HL-60/S4 (cell line): ENCODE measurements around the gene KRTCAP2.
"Not testable (repeated sequence)": the region's sequence is repeated elsewhere in the genome, so short reads cannot be mapped to it uniquely, and the experiment has no call there.

Experiments
- in situ Hi-C: fragments of 300-500 bp; cut with MboI; formaldehyde crosslinking; loops from 2 replicates; pipeline ENCODE4 v1.14.3; 2022; ENCODE audit warnings: low sequenced_read_pairs

Gene KRTCAP2

DNA sequence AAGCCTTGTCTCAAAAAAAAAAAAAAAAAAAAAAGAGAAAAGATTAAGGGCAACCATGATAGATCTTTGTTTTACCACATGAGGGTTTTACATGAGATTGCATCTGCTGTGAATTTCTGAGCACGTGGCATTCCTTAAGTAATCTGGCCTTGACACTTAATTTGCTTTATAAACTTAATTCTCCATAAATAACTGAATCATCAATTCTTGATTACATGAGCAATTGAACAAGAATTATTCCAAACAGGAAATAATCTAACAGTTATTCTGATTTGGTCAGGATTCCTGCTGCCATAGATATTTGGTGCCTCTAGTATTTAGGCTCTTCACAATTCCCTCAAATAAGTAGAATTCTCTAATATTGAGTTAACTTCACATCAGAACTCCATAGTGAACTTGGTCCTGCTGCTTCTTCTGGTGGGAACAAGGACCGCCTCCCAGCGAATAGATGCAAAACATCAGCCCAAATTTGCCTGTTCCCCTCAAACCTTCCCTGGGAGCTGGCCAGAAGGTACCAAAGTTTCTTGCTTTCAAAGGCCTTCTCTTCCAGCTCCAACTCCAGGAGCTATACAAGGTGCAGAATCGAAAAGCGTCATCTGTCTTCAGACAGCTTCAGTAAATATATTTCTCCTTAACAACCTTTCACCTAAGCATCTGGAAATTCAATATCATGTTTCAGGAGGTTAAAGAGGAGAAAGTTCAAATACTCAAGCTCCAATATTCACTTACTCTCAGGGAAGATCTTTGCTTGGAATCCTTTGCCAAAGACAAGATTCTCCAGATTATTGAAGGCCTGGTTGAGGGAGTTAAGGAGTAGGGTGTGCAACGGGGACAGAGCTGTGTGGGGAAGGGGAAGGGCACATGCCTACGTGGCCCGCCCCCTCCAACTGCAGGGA lies 1.0 kb downstream of the KRTCAP2 start:
- in situ Hi-C loops: loop anchor here (5.0 to 10.0 kb wide), 2 partner anchors 80 to 423 kb away; no protein-coding TSS in a partner anchor

GRCh38 chr1:155170806-155171205 lies 2.3 kb downstream of the KRTCAP2 start:
- in situ Hi-C loops: loop anchor here (5.0 to 10.0 kb wide), 2 partner anchors 79 to 424 kb away; no protein-coding TSS in a partner anchor

DNA sequence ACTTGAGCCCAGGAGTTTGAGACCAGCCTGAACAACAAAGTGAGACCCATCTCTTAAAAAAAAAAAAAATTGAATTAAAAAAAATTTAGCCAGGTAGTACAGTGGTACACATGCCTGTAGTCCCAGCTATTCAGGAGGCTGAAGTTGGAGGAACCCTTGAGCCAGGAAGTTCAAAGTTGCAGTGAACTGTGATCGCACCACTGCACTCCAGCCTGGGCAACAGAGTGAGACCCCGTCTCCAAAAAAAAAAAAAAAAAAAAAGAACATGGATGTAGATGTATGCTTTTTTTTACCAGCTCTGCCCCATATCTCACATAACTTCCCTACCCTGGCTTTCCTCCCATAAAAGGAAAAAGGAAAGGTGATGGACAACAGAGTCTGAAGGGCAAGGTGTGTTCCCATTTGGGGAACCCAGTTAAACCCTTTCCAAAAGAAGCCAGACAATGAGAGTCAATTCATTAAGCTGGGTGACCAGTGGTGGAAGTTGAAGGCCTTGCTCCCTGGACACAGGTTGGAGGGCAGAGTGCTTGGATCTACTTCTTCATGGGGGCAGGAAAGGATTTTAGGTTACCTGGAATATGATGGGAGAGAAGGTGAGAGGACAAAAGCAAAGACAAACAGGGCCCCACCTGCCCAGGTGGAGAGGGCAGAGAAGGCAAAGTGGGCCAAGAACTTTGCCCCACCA lies 2.9 kb downstream of the KRTCAP2 start:
- in situ Hi-C loops: loop anchor here (5.0 to 10.0 kb wide), 2 partner anchors 78 to 425 kb away; no protein-coding TSS in a partner anchor

DNA sequence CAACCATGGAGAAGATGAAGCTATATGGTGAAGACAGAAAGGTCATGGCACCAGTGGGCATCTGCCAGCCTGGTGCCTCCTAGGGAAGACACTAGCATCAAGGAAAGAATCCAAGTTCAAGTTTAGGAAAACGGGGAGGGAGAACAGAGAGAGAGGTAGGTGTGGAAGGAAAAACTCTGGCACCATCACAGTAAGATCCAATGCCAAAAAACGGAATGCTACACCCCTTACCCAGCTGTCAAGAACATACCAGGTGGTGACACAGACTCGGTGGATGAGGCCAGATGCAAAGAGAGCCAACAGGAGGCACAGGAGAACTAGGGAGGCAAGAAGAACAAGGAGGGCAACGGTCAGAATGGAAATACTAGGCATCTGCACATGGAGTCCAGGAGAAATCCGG lies 3.6 kb downstream of the KRTCAP2 start:
- in situ Hi-C loops: no loop called here

- in situ Hi-C loops: no loop called here
Measured at GRCh38 chr1:155168456-155169210, 4.5 kb downstream of the KRTCAP2 start.

GRCh38 chr1:155168105-155168445 lies 5.0 kb downstream of the KRTCAP2 start:
- in situ Hi-C loops: not testable (repeated sequence)

GRCh38 chr1:155167166-155168104 lies 5.7 kb downstream of the KRTCAP2 start:
- in situ Hi-C loops: no loop called here

GRCh38 chr1:155166471-155167165 lies 6.5 kb downstream of the KRTCAP2 start:
- in situ Hi-C loops: no loop called here

GRCh38 chr1:155166051-155166470 lies 7.0 kb downstream of the KRTCAP2 start:
- in situ Hi-C loops: no loop called here

DNA sequence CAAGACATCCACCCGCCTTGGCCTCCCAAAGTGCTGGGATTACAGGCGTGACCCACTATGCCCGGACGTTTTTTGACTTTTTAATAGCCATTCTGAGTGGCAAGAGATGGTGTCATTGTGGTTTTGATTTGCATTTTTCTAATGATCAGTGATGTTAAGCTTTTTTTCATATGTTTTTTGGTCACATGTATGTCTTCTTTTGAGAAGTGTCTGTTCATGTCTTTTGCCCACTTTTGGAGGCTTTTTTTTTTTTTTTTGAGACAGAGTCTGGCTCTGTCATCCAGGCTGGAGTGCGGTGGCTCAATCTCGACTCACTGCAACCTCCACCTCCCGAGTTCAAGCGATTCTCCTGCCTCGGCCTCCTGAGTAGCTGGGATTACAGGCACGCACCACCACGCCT lies 8.5 kb downstream of the KRTCAP2 start:
- in situ Hi-C loops: not testable (repeated sequence)

- in situ Hi-C loops: not testable (repeated sequence)
Measured at GRCh38 chr1:155163785-155164184, 9.3 kb downstream of the KRTCAP2 start.

GRCh38 chr1:155162631-155163030 lies 10.5 kb downstream of the KRTCAP2 start:
- in situ Hi-C loops: not testable (repeated sequence)

- in situ Hi-C loops: no loop called here
Measured at GRCh38 chr1:155160128-155160527, 13.0 kb downstream of the KRTCAP2 start.

DNA sequence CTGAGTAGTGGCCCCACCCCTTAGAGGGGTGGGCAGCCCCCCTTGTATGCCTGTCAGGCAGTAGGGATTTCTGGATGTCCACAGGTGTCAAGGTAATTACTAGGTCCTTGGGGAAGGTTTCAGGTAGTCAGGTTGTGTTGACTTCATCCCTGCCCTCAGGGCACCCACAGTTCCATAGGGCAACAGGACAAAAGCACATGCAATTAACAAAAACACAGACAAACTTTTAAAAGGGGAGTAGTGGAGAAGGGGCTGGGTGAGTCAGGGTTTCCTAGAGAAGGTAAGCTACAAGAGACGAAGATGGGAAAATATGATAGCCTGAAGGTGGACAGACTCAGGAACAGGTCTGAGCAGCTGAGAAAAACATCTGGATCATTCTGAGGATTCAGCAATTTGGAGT lies 14.1 kb downstream of the KRTCAP2 start:
- in situ Hi-C loops: no loop called here

DNA sequence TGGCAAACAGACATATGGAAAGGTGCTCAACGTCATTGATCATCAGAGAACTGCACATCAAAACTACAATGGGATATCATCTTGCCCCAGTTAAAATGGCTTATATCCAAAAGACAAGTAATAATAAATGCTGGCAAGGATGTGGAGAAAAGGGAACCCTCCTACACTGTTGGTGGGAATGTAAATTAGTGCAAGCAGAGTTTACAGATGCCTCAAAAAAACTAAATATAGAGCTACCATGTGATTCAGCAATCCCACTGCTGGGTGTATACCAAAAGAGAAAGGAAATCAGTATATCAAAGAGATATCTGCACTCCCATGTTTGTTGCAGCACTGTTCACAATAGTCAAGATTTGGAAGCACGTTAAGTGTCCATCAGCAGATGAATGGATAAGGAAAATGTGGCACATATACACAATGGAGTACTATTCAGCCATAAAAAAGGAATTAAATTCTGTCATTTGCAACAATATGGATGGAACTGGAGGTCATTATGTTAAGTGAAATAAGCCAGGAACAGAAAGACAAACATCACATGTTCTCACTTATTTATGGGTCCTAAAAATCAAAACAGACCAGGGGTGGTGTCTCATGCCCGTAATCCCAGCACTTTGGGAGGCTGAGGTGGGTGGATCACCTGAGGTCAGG lies 17.0 kb downstream of the KRTCAP2 start:
- in situ Hi-C loops: not testable (repeated sequence)

DNA sequence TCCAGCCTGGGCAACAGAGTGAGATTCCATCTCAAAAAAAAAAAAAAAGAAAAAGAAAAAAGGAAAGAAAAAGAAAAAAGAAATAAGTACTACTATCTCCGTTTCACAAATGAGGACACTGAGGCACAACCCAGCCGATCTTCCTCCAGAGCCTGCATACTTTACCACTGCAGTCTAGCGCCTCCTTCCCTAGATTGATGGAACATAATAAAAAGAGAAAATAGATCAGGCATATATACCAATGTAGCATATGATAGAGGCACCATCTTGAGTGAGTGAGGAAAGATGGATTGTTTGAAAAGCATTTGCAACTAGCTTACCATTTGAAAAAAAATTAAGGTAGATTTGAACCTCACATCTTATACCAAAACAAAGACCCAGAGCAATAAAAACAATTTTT lies 27.6 kb downstream of the KRTCAP2 start:
- in situ Hi-C loops: no loop called here

- in situ Hi-C loops: no loop called here
Measured at GRCh38 chr1:155141749-155142148, 31.4 kb downstream of the KRTCAP2 start.

DNA sequence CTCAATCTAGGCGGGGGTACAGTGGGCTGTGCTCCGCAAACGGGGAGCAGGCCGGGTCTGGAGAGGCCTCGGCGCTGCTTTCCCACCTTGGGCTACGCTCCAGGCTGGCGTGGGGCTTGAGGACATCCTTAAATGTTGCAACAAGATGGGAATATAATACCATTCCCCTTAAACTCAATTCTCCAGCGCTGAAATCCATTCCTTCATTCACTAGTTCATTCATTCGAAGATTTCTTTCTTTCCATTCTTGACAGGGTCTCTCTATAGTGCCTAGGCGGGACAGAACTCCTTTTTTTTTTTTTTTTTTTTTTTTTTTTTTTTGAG lies 32.5 kb downstream of the KRTCAP2 start:
- in situ Hi-C loops: no loop called here
